GM12878 (cell line): Measurements from ENCODE around the gene DFFA. TPM values are rescaled to one million over a fixed set of nuclear protein-coding genes. Genes with fewer than 3 reads are reported as not detected.

Source experiments
- ATAC-seq: fragments of 200-7000 bp; cut with Tn5 transposase; 3 replicates; pipeline ENCODE4 v1.9.1; 2020; ENCODE audit warnings: mild to moderate bottlenecking, moderate library complexity
- BruUV-seq: library from RNA; stranded (reverse); fragments of 400-500 nt; replicated peaks from 2 replicates; lab custom pipeline; 2021; lab: Mats Ljungman, UMichigan
- CTCF ChIA-PET: fragments of 300-600 bp; sonication (Branson Sonifier 250); formaldehyde crosslinking; extraction: SDS; loops from one replicate; lab custom pipeline; 2021; ENCODE audit warnings: inconsistent platforms; lab: Yijun Ruan, JAX
- POLR2A ChIA-PET: fragments of 350-600 bp; formaldehyde crosslinking; extraction: SDS; loops from one replicate; lab custom pipeline; 2021; ENCODE audit warnings: inconsistent platforms; lab: Charles Lee
- RAD21 ChIA-PET: fragments of 300-600 bp; sonication (Branson Sonifier 250); formaldehyde crosslinking; loops from one replicate; lab custom pipeline; 2023; ENCODE audit warnings: antibody characterized with exemption; ENCODE audit not compliant: unreplicated experiment; lab: Charles Lee
- SMC1A ChIA-PET: fragments of 300-600 bp; sonication (Branson Sonifier 250); formaldehyde crosslinking; loops from one replicate; lab custom pipeline; 2023; ENCODE audit not compliant: unreplicated experiment, uncharacterized antibody; lab: Charles Lee
- DNase-seq: peaks from one replicate; pipeline ENCODE4 v3.0.0-alpha.2; 2011; ENCODE audit warnings: low read depth, low spot score
- FAIRE-seq: peaks from 3 replicates; lab custom pipeline; 2011; peaks lifted over from hg19 to GRCh38; lab: Jason Lieb, UNC
- H2AFZ ChIP-seq: 2 replicates; pipeline ENCODE4 v1.6.0; 2011; ENCODE audit warnings: low read depth, low read length, control low read depth; ENCODE audit not compliant: control insufficient read depth
- H3K27ac ChIP-seq: 2 replicates; pipeline ENCODE4 v1.5.1; 2011; ENCODE audit warnings: control low read depth; ENCODE audit not compliant: control insufficient read depth, insufficient read depth
- H3K27me3 ChIP-seq, 2 experiments: replicated peaks in 1 of 2; 2 replicates each; pipeline versions ENCODE4 v1.6.0 to v1.6.1; 2011; ENCODE audit warnings: low read length in 1 of 2; ENCODE audit not compliant: control insufficient read depth in 2 of 2, insufficient read depth in 2 of 2
- H3K36me3 ChIP-seq, 2 experiments: 2 replicates each; pipeline ENCODE4 v1.5.1; 2011; ENCODE audit warnings: low read length in 1 of 2; ENCODE audit not compliant: control insufficient read depth in 2 of 2, insufficient read depth in 2 of 2
- H3K4me1 ChIP-seq: 2 replicates; pipeline ENCODE4 v1.6.1; 2011; ENCODE audit warnings: mild to moderate bottlenecking, low read length, moderate library complexity, mixed read lengths; ENCODE audit not compliant: control insufficient read depth, insufficient read depth
- H3K4me2 ChIP-seq: 2 replicates; pipeline ENCODE4 v1.6.0; 2011; ENCODE audit warnings: control low read depth; ENCODE audit not compliant: control insufficient read depth, insufficient read depth
- H3K4me3 ChIP-seq: fragments of 200-600 bp; sonication (generic); 2 replicates; pipeline ENCODE4 v1.5.1; 2016
- H3K79me2 ChIP-seq: 2 replicates; pipeline ENCODE4 v1.6.0; 2011; ENCODE audit warnings: low read length; ENCODE audit not compliant: control insufficient read depth, insufficient read depth
- H3K9ac ChIP-seq: 2 replicates; pipeline ENCODE4 v1.8.0; 2011; ENCODE audit warnings: low read length, control low read depth, mixed read lengths; ENCODE audit not compliant: control insufficient read depth, insufficient read depth
- H3K9me3 ChIP-seq: replicated peaks from 3 replicates; pipeline ENCODE4 v1.5.1; 2011; ENCODE audit warnings: mild to moderate bottlenecking, low read length; ENCODE audit not compliant: control insufficient read depth, insufficient read depth
- H4K20me1 ChIP-seq: 2 replicates; pipeline ENCODE4 v1.6.0; 2011; ENCODE audit not compliant: control insufficient read depth, insufficient read depth
- MLLT1 ChIP-seq: fragments of 450-650 bp; IDR thresholded peaks from 2 replicates; pipeline ENCODE4 v1.6.1; 2016; ENCODE audit warnings: mild to moderate bottlenecking
- NKRF ChIP-seq: fragments of 450-650 bp; conservative IDR thresholded peaks from 2 replicates; pipeline ENCODE4 v1.6.1; 2017; ENCODE audit warnings: mild to moderate bottlenecking, moderate library complexity
- REST ChIP-seq: IDR thresholded peaks from 2 replicates; pipeline ENCODE4 v1.6.1; 2012; ENCODE audit warnings: mild to moderate bottlenecking, low read depth, low read length
- SMARCA5 ChIP-seq: fragments of 450-650 bp; IDR thresholded peaks from 2 replicates; pipeline ENCODE4 v1.6.1; 2017; ENCODE audit warnings: mild to moderate bottlenecking
- WGBS: methylation state at CpG from one replicate; pipeline ENCODE4 v1.1.6; 2016; ENCODE audit warnings: low lambda C conversion rate; ENCODE audit not compliant: insufficient replicate concordance, insufficient coverage; ENCODE audit errors: missing lambda C conversion rate; 5-methylcytosine and 5-hydroxymethylcytosine counted together
- in situ Hi-C: fragments of 300-500 bp; cut with MboI; formaldehyde crosslinking; loops from 9 replicates; pipeline ENCODE4 v1.14.3; 2018; ENCODE audit warnings: mixed read lengths
- intact Hi-C: fragments of 100-400 bp; cut with micrococcal nuclease; formaldehyde crosslinking; loops from one replicate; pipeline ENCODE4 v1.14.2; 2022; ENCODE audit not compliant: unreplicated experiment
- polyA plus RNA-seq, 11 experiments: library from polyadenylated mRNA; depleted of rRNA in 4 of 11; unstranded in 6 of 11; stranded (reverse) in 5 of 11; fragments of >200 nt; fragmentation: Nextera tagmentation in 4 of 11; fragmentation: Illumina TruSeq in 1 of 11; extraction: Ambion mirVana in 4 of 11; extraction: Trizol in 1 of 11; gene quantifications; 1 replicate in 1 of 11; 2 replicates in 10 of 11; pipeline versions ENCODE4 v1.2.1 to v1.2.3, GENCODE V29; 2011 to 2016; ENCODE audit warnings: inconsistent platforms in 2 of 11, missing spikeins in 2 of 11, low read depth in 1 of 11
- total RNA-seq, 4 experiments: library from RNA; depleted of rRNA in 3 of 4; stranded (reverse); fragments of >200 nt in 3 of 4; fragmentation: Illumina TruSeq in 1 of 4; extraction: Trizol in 1 of 4; gene quantifications; 2 replicates each; pipeline versions ENCODE4 v1.2.1 to v1.2.3, GENCODE V29; 2013 to 2021

Gene DFFA
- total and polyA plus RNA-seq, 10 of the 15 experiments (the other 5 are each of a cell fraction or from before 2014, with no cell fraction given) = 37.4 to 83.8 (median 52.4) TPM

GRCh38 chr1:10431070-10431730, 41.1 kb downstream of the DFFA start:
- TF ChIP-seq REST (no peak), NKRF (0 out of 2 replicates have a peak, but pooled peaks have one; percentile 11), MLLT1 (0 out of 2 replicates have a peak, but pooled peaks have one; percentile 5), SMARCA5 (0 out of 2 replicates have a peak, but pooled peaks have one; percentile 4)
- in situ Hi-C loops (loop anchor here (5.0 to 10.0 kb wide), 2 partner anchors 61 to 434 kb away; no protein-coding TSS in a partner anchor), intact Hi-C loops (no loop called here)
- peak overlapping the region; percentile 80 for H3K27ac ChIP-seq
- ATAC-seq (peak; percentile 3), DNase-seq (no peak), FAIRE-seq (no peak)
- 20% methylated on average over 30 of the region's 30 CpGs for WGBS
- peak overlapping the region; percentile 79 for H3K9ac ChIP-seq
- no peaks in the 10 kb centered on the region for H3K36me3 ChIP-seq
- H3K79me2 ChIP-seq = peaks cover 7% of the 10 kb centered on the region
- peak overlapping the region; percentile 98 for H2AFZ ChIP-seq
- H3K4me2 ChIP-seq = peak overlapping the region; percentile 71
- SMC1A ChIA-PET = interaction anchor here (0.6 to 9.0 kb wide), 9 partner anchors 14 to 67 kb away, joined by 3 to 122 read pairs (median 4); partner anchors contain the start of gene PEX14
- POLR2A ChIA-PET = interaction anchor here (0.5 to 2.0 kb wide), 6 partner anchors 25 to 237 kb away, joined by 3 to 17 read pairs (median 4); partner anchors contain the start of gene PGD
- BruUV-seq = TSS peak; percentile 84
- CTCF ChIA-PET = interaction anchor here (0.5 to 10.5 kb wide), 14 partner anchors 11 to 844 kb away, joined by 3 to 292 read pairs (median 7); partner anchors contain the start of genes KIF1B, PEX14 and PGD
- no peaks in the 10 kb centered on the region for H3K27me3 ChIP-seq
- RAD21 ChIA-PET = interaction anchor here (0.6 to 7.6 kb wide), 12 partner anchors 39 to 1477 kb away, joined by 3 to 191 read pairs (median 3); partner anchors contain the start of genes DFFA, KIF1B, LZIC and NMNAT1
- peak overlapping the region; percentile 93 for H3K4me3 ChIP-seq
- H4K20me1 ChIP-seq = no peaks in the 10 kb centered on the region
- no peaks in the 10 kb centered on the region for H3K9me3 ChIP-seq
- H3K4me1 ChIP-seq = peaks cover 24% of the 10 kb centered on the region
